ENCODE data around the gene NANOGP8.
"Not testable (repeated sequence)": the region's sequence is repeated elsewhere in the genome, so short reads cannot be mapped to it uniquely, and the experiment has no call there.

NANOGP8 gene

GRCh38 chr15:35092311-35092710 lies 7.2 kb upstream of the NANOGP8 start:
- Mint-ChIP-seq H3K9me3 (no peaks in the 10 kb centered on the region), H3K27me3 (ENCODE audit: low read depth) (no peaks in the 10 kb centered on the region), H3K36me3 (ENCODE audit: low read depth) (peaks cover 6% of the 10 kb centered on the region), H3K4me3 (no peak overlapping the region), H3K4me1 (peaks cover 9% of the 10 kb centered on the region), H3K27ac (no peak overlapping the region)
- TF ChIP-seq CTCF (IDR thresholded peaks at IDR 0.05; ENCODE audit: unreplicated experiment in 3 of 3): no peak

GRCh38 chr15:35090104-35090807 lies 5.2 kb upstream of the NANOGP8 start:
- peaks cover 10% of the 10 kb centered on the region for H3K4me1 Mint-ChIP-seq
- peaks cover 6% of the 10 kb centered on the region for H3K36me3 Mint-ChIP-seq (ENCODE audit: low read depth)
- no peak for TF ChIP-seq CTCF (IDR thresholded peaks at IDR 0.05; ENCODE audit: unreplicated experiment in 3 of 3)
- no peaks in the 10 kb centered on the region for H3K9me3 Mint-ChIP-seq
- H3K4me3 Mint-ChIP-seq: no peak overlapping the region
- peak overlapping the region; percentile 14 to 48 (median 18) for H3K27ac Mint-ChIP-seq
- no peaks in the 10 kb centered on the region for H3K27me3 Mint-ChIP-seq (ENCODE audit: low read depth)

GRCh38 chr15:35089551-35089950 lies 4.5 kb upstream of the NANOGP8 start:
- TF ChIP-seq CTCF (IDR thresholded peaks at IDR 0.05; ENCODE audit: unreplicated experiment in 3 of 3): no peak
- H3K27me3 Mint-ChIP-seq (ENCODE audit: low read depth): no peaks in the 10 kb centered on the region
- peaks cover 6% of the 10 kb centered on the region for H3K36me3 Mint-ChIP-seq (ENCODE audit: low read depth)
- peaks cover 10% of the 10 kb centered on the region for H3K4me1 Mint-ChIP-seq
- no peaks in the 10 kb centered on the region for H3K9me3 Mint-ChIP-seq
- H3K4me3 Mint-ChIP-seq: no peak overlapping the region
- peak overlapping the region; percentile 18 to 48 (median 25) for H3K27ac Mint-ChIP-seq

- H3K27ac Mint-ChIP-seq: peak overlapping the region in 2 of 3 experiments; percentile 2 to 89
- H3K36me3 Mint-ChIP-seq (ENCODE audit: low read depth): peaks cover 6% of the 10 kb centered on the region
- H3K27me3 Mint-ChIP-seq (ENCODE audit: low read depth): no peaks in the 10 kb centered on the region
- no peak overlapping the region for H3K4me3 Mint-ChIP-seq
- H3K4me1 Mint-ChIP-seq: peaks cover 10% of the 10 kb centered on the region
- H3K9me3 Mint-ChIP-seq: no peaks in the 10 kb centered on the region
- TF ChIP-seq CTCF (IDR thresholded peaks at IDR 0.05; ENCODE audit: unreplicated experiment in 3 of 3): no peak
Measured at GRCh38 chr15:35088329-35088728, 3.2 kb upstream of the NANOGP8 start.

GRCh38 chr15:35087759-35088158 lies 2.7 kb upstream of the NANOGP8 start:
- peak overlapping the region; percentile 52 to 89 (median 75) for H3K27ac Mint-ChIP-seq

GRCh38 chr15:35082371-35083348 lies 2.4 kb downstream of the NANOGP8 start:
- Mint-ChIP-seq H3K4me1 (peaks cover 17% of the 10 kb centered on the region), H3K9me3 (peaks cover 17% of the 10 kb centered on the region), H3K36me3 (ENCODE audit: low read depth) (peaks cover 16% of the 10 kb centered on the region)
- H3K27me3 Mint-ChIP-seq (ENCODE audit: low read depth); H3K4me3 Mint-ChIP-seq; H3K27ac Mint-ChIP-seq: not testable (repeated sequence)

More at GRCh38 chr15:35087759-35088158, 2.7 kb upstream of the NANOGP8 start:
- Mint-ChIP-seq H3K4me3 (no peak overlapping the region), H3K9me3 (no peaks in the 10 kb centered on the region), H3K27me3 (ENCODE audit: low read depth) (no peaks in the 10 kb centered on the region), H3K36me3 (ENCODE audit: low read depth) (peaks cover 5% of the 10 kb centered on the region), H3K4me1 (peaks cover 10% of the 10 kb centered on the region)
- no peak for TF ChIP-seq CTCF (IDR thresholded peaks at IDR 0.05; ENCODE audit: unreplicated experiment in 3 of 3)

GRCh38 chr15:35081626-35082365 lies 3.3 kb downstream of the NANOGP8 start:
- peaks cover 17% of the 10 kb centered on the region for H3K9me3 Mint-ChIP-seq
- not testable (repeated sequence) for H3K27me3 Mint-ChIP-seq (ENCODE audit: low read depth); H3K4me3 Mint-ChIP-seq; H3K27ac Mint-ChIP-seq
- H3K36me3 Mint-ChIP-seq (ENCODE audit: low read depth): peaks cover 16% of the 10 kb centered on the region
- H3K4me1 Mint-ChIP-seq: peaks cover 13% of the 10 kb centered on the region
